K562 (cell line): ENCODE measurements around the gene POP5. TPM values are rescaled to one million over a fixed set of nuclear protein-coding genes. Genes with fewer than 3 reads are reported as not detected.

ENCODE experiments used
- NFIC ChIP-seq: fragments of 450-650 bp; IDR thresholded peaks from 2 replicates; pipeline ENCODE4 v1.6.1; 2017; ENCODE audit warnings: mild to moderate bottlenecking, inconsistent platforms
- NFXL1 ChIP-seq: fragments of 450-650 bp; formaldehyde crosslinking; IDR thresholded peaks from 2 replicates; pipeline ENCODE4 v1.4.0; 2021; ENCODE audit warnings: mild to moderate bottlenecking
- NR3C1 ChIP-seq: sonication (generic); formaldehyde crosslinking; IDR thresholded peaks from 2 replicates; pipeline ENCODE4 v1.8.1; 2022; ENCODE audit warnings: missing genetic modification reagents
- PYGO2 ChIP-seq: fragments of 450-650 bp; IDR thresholded peaks from 2 replicates; pipeline ENCODE4 v1.6.1; 2016; ENCODE audit warnings: mild to moderate bottlenecking, missing genetic modification characterization, moderate library complexity, missing compliant biosample characterization
- SREBF2 ChIP-seq: sonication (generic); formaldehyde crosslinking; IDR thresholded peaks from 2 replicates; pipeline ENCODE4 v1.4.0; 2020; ENCODE audit warnings: mild to moderate bottlenecking, missing genetic modification reagents
- TCFL5 ChIP-seq: fragments of 250-450 bp; sonication (Bioruptor Pico); conservative IDR thresholded peaks from 2 replicates; pipeline ENCODE4 v1.6.1; 2021; ENCODE audit warnings: mild to moderate bottlenecking, moderate library complexity, matching md5 sums
- TOE1 ChIP-seq, 2 experiments: fragments of 450-650 bp in 1 of 2; sonication (generic) in 1 of 2; formaldehyde crosslinking in 1 of 2; IDR thresholded peaks; 2 replicates each; pipeline versions ENCODE4 v1.7.1 to v1.8.0; 2016 to 2022; ENCODE audit warnings: borderline replicate concordance in 2 of 2, mild to moderate bottlenecking in 2 of 2, antibody characterized with exemption in 1 of 2, inconsistent platforms in 1 of 2, low read depth in 1 of 2, missing genetic modification reagents in 1 of 2, moderate library complexity in 1 of 2
- ZNF696 ChIP-seq: fragments of 250-450 bp; sonication (Bioruptor Pico); conservative IDR thresholded peaks from 2 replicates; pipeline ENCODE4 v1.4.0; 2020; ENCODE audit warnings: mild to moderate bottlenecking, moderate library complexity
- polyA plus RNA-seq, 8 experiments: library from polyadenylated mRNA; depleted of rRNA in 4 of 8; stranded (reverse) in 5 of 8; unstranded in 3 of 8; fragments of >200 nt; fragmentation: Nextera tagmentation in 2 of 8; fragmentation: Illumina TruSeq in 1 of 8; extraction: Ambion mirVana in 2 of 8; extraction: Trizol in 1 of 8; gene quantifications; 2 replicates each; pipeline versions ENCODE4 v1.2.1 to v1.2.3, GENCODE V29; 2011 to 2014; ENCODE audit warnings: inconsistent platforms in 1 of 8, missing spikeins in 1 of 8
- total RNA-seq, 7 experiments: library from RNA; depleted of rRNA in 6 of 7; stranded (reverse); fragments of >200 nt in 6 of 7; fragmentation: Illumina TruSeq in 2 of 7; extraction: Trizol in 2 of 7; gene quantifications; 2 replicates each; pipeline versions ENCODE4 v1.2.1 to v1.2.3, GENCODE V29; 2011 to 2021; ENCODE audit warnings: low replicate concordance in 1 of 7
- TF ChIP-seq, protein P1 (sequence below): fragments of 250-450 bp; sonication (Bioruptor Pico); IDR thresholded peaks from 2 replicates; pipeline ENCODE4 v1.5.0; 2021; ENCODE audit warnings: mild to moderate bottlenecking, moderate library complexity

The POP5 gene
- total and polyA plus RNA-seq, 9 of the 15 experiments (the other 6 are each of a cell fraction or from before 2014, with no cell fraction given), result 57.5 to 253 (median 73.8) TPM

DNA sequence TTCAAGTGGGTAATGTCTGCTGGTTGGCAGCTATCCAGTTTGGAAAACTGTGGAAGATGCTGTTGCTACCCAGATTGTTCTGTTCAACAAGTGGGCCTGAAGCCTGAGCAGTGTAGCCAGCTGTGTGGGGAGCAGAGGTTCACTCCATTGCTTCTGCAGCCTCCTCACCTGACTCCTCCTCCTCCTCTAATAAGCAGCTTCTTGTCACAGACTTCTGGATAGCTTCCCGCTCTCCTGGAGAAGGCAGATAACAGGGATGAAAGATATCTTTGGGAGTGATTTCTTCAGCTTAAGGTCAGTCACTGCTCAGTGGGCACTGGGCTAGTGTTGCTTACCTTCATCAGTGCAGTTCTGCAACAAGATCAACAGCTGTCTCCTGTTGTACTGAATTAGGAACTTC lies 2.0 kb downstream of the POP5 start (continued):
- TF ChIP-seq, protein P1, sequence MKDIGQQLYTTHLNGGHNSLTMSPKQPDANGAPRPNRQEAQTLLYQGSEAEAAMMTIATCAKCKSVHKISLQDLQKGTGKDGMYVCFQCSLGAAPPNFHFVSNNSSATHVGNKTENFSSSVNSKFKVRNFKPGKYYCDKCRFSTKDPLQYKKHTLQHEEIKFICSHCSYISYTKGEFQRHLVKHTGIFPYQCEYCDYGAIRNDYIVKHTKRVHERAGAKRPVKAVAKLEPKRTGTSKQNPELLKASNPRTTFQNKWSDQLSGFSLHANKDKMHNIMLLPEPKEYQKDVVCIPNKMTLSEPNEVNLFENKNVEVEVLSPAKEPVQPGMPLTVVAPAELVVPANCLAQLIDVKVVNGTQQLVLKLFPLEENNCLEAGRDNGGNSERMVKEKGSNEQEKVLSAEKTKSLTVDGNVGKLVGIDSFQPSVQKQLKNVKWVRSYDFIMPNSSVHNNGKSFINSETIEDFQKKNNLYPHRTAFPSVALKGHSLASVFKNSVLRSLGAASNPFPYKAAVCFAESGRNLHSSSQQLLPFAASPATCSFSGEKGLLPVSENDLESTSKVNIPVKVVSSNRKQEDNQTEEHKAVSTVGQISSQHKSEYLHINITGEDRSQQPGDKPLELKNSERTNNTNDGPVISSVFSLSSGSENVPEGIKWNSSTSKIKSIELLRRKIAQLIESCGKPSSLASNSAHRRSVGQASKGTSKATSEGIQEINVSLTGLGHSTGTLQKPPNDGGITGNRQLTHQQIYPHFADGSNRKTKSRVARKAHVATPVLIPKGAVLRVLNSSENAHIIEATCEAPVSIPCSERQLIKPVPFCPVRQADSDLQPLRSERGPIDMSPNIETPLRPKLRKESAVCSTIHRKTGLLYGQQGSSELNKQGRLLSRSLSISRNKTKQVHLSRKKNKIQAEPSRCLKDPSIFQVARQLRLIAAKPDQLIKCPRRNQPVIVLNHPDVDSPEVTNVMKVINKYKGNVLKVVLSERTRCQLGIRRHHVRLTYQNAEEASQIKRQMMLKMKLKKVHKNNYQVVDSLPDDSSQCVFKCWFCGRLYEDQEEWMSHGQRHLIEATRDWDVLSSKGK, result no peak
- TF ChIP-seq NFXL1 (CRISPR knock-in tag), result no peak
- TF ChIP-seq TCFL5 (CRISPR knock-in tag), result no peak
- no peak for TF ChIP-seq TOE1 (IDR thresholded peaks at IDR 0.05; ENCODE audit: borderline replicate concordance)
- no peak for TF ChIP-seq TOE1 (CRISPR knock-in tag; IDR thresholded peaks at IDR 0.05; ENCODE audit: borderline replicate concordance, low read depth)
- peak; percentile 59 for TF ChIP-seq NFIC
- no peak for TF ChIP-seq PYGO2
- TF ChIP-seq SREBF2 (CRISPR knock-in tag), result no peak
- TF ChIP-seq NR3C1, result no peak
- TF ChIP-seq ZNF696 (CRISPR knock-in tag), result no peak
